AG10803 (cell line): ENCODE data around the gene RAP1A.

ENCODE experiments used
- DNase-seq: peaks from one replicate; pipeline ENCODE4 v3.0.0; 2010; ENCODE audit warnings: low read depth
- H3K4me3 ChIP-seq: 2 replicates; pipeline ENCODE4 v1.5.1; 2011; ENCODE audit warnings: mild to moderate bottlenecking, low read length, control low read depth
- CTCF ChIP-seq: conservative IDR thresholded peaks from 2 replicates; pipeline ENCODE4 v1.5.1; 2011; ENCODE audit warnings: mild to moderate bottlenecking, low read length, control low read depth, inconsistent platforms

The RAP1A gene

GRCh38 chr1:111649648-111650047 lies 30.1 kb downstream of the RAP1A start:
- no peak overlapping the region for H3K4me3 ChIP-seq
- no peak for DNase-seq
- TF ChIP-seq CTCF: no peak

DNA sequence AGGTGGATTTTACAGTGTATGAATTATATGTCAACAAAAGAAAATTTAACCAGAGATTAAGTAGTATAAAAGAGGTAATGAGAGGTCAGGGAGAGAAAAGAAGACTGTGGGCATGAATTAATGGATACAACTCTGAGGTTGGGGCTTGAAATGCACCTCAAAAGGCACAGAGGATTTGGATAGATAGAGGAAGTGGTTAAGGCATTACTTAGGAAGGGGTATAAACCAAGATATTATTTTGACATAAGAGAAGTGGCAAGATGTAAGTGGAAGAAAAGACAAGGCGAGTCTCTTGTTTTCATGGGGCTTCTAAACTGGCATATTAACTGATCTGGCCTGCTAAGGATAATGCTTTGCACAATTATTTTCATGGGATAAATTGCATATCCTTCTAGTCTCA lies 34.1 kb downstream of the RAP1A start:
- TF ChIP-seq CTCF: no peak
- H3K4me3 ChIP-seq: no peak overlapping the region
- no peak for DNase-seq

GRCh38 chr1:111654839-111655238 lies 35.2 kb downstream of the RAP1A start:
- H3K4me3 ChIP-seq: no peak overlapping the region
- no peak for TF ChIP-seq CTCF
- DNase-seq: no peak

DNA sequence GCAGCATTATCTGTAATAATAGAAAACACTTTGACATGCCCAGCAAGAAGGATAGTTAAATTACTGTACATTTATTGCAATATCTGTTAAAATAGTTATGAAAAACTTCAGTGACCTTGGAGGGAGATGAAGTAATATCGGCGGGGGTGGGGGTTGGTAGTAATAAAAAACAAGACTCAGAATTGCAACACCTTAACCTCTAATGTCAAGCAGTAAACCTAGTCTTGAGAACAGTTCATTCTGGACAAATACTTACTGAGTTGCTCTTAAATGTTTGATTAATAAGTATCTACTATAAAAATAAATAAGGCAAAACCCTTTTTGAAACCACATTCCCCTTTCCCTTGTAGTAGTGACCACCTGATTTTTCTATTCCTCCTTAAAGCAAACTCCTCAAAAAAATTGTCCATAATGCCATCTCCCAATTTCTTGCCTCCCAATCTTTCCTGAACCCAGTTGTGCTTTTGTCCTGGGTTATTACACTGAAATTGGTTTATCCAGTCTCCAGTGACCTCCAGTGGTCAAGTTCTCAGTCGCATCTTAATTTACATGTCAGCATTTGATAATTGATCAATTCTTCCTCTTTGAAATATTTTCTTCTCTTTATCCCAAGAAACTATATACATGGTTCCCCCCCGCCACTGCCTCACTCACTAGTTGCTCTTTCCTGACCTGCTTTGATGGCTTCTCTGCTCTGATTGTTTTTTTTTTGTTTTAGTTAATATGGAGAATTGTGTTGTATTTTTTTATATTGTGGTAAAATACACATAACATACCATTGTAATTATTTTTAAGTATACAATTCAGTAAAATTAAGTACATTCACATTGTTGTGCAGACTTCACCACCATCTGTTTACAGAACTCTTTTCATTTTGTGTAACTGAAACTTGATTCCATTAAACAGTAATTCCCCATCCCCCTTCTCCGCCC lies 36.8 kb downstream of the RAP1A start:
- H3K4me3 ChIP-seq: no peak overlapping the region
- TF ChIP-seq CTCF: peak; percentile 76
- DNase-seq: peak; percentile 58

DNA sequence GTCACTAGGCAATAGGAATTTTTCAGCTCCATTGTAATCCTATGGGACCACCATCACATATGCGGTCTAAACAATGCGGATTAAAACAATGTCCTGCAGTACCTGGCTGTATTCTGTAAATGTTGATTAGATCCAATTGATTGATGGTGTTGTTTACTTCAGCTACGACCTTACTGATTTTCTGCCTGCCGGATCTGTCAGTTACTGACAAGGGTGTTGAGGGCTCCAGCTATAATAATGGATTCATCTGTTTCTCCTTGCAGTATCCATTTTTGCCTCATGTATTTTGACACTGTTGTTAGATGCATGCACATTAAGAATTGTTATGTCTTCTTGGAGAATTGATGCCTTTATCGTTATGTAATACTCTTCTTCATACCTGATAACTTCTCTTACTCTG lies 39.0 kb downstream of the RAP1A start:
- DNase-seq: no peak
- H3K4me3 ChIP-seq: no peak overlapping the region
- TF ChIP-seq CTCF: no peak

DNA sequence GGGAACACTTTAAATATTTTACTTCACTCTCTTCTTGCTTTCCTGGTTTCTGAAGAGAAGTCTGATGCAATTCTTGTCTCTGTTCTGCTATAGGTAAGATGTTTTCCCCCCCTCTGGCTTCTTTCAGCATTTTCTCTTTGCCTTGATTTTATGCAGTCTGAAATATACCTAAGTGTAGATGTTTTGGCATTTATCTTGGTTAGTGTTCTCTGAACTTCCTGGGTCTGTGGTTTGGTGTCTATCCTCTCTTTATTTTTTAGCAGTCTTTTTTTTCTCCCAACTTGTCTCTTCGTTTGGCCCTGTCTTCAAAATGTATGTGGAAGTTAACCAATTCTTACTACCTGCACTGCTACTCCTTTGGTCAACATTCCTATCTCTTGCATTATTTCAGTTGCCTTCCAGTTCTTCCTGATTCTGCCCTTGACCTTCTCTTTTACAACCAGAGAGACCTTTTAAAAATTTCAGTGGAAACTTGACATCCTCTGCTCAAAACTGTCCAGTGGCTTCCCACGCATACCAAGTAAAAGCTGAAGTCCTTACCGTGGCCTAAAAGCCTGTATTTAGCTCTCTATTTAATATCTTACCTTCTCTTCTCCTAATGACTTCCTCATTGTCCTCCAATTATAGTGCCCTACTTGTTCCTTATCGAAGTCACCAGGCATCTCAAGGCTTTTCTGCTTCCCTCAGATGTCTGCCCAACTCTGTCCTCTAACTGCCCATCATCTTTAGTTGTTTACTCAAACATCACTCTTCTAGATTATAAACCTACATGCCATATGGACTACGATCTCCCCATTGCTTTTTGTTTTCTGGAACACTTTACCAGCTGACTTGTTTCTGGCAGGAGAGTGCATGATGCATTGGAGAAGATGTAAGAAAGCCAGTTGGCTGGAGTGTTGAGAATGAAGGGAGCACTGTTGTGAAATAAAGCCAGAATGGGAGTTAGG lies 40.9 kb downstream of the RAP1A start:
- DNase-seq: peak; percentile 29
- H3K4me3 ChIP-seq: no peak overlapping the region

More for the DNA sequence above, 40.9 kb downstream of the RAP1A start:
- no peak for TF ChIP-seq CTCF
